ENCODE measurements around the gene GABPA. TPM values are rescaled to one million over a fixed set of nuclear protein-coding genes. Genes with fewer than 3 reads are reported as not detected.

The GABPA gene
- total RNA-seq, 3 donors from 2014 or later, result 24.5 to 26.8 (median 25.8) TPM

- Mint-ChIP-seq H3K4me3 (no peak overlapping the region), H3K27me3 (ENCODE audit: low read depth) (no peaks in the 10 kb centered on the region), H3K4me1 (ENCODE audit: low read depth) (no peaks in the 10 kb centered on the region), H3K36me3 (ENCODE audit: insufficient read depth) (peaks cover 41% of the 10 kb centered on the region), H3K9me3 (no peaks in the 10 kb centered on the region)
- ATAC-seq (no peak), DNase-seq (no peak)
These were observed 12.1 kb upstream of the GABPA start for GRCh38 chr21:25722631-25723030.

- Mint-ChIP-seq H3K4me3 (peak overlapping the region; percentile 40), H3K9me3 (no peaks in the 10 kb centered on the region), H3K4me1 (ENCODE audit: low read depth) (peaks cover 38% of the 10 kb centered on the region), H3K36me3 (ENCODE audit: insufficient read depth) (peaks cover 26% of the 10 kb centered on the region), H3K27me3 (ENCODE audit: low read depth) (no peaks in the 10 kb centered on the region)
- ATAC-seq, result no peak
- no peak for DNase-seq
These were observed 2.5 kb upstream of the GABPA start for GRCh38 chr21:25732091-25732760.

GRCh38 chr21:25733859-25734653, 716 bp upstream of the GABPA start:
- ATAC-seq (peak; percentile 10 to 13), DNase-seq (peak; percentile 27)
- Mint-ChIP-seq H3K9me3 (no peaks in the 10 kb centered on the region), H3K4me1 (ENCODE audit: low read depth) (peaks cover 49% of the 10 kb centered on the region), H3K4me3 (peak overlapping the region; percentile 99), H3K27me3 (ENCODE audit: low read depth) (no peaks in the 10 kb centered on the region), H3K36me3 (ENCODE audit: insufficient read depth) (peaks cover 14% of the 10 kb centered on the region)

- peaks cover 54% of the 10 kb centered on the region for H3K4me1 Mint-ChIP-seq (ENCODE audit: low read depth)
- peaks cover 12% of the 10 kb centered on the region for H3K36me3 Mint-ChIP-seq (ENCODE audit: insufficient read depth)
- no peaks in the 10 kb centered on the region for H3K27me3 Mint-ChIP-seq (ENCODE audit: low read depth)
- no peak for DNase-seq
- H3K4me3 Mint-ChIP-seq, result peak overlapping the region; percentile 99
- ATAC-seq, result no peak
- H3K9me3 Mint-ChIP-seq, result no peaks in the 10 kb centered on the region
These were observed 193 bp upstream of the GABPA start for GRCh38 chr21:25734654-25734903.

DNA sequence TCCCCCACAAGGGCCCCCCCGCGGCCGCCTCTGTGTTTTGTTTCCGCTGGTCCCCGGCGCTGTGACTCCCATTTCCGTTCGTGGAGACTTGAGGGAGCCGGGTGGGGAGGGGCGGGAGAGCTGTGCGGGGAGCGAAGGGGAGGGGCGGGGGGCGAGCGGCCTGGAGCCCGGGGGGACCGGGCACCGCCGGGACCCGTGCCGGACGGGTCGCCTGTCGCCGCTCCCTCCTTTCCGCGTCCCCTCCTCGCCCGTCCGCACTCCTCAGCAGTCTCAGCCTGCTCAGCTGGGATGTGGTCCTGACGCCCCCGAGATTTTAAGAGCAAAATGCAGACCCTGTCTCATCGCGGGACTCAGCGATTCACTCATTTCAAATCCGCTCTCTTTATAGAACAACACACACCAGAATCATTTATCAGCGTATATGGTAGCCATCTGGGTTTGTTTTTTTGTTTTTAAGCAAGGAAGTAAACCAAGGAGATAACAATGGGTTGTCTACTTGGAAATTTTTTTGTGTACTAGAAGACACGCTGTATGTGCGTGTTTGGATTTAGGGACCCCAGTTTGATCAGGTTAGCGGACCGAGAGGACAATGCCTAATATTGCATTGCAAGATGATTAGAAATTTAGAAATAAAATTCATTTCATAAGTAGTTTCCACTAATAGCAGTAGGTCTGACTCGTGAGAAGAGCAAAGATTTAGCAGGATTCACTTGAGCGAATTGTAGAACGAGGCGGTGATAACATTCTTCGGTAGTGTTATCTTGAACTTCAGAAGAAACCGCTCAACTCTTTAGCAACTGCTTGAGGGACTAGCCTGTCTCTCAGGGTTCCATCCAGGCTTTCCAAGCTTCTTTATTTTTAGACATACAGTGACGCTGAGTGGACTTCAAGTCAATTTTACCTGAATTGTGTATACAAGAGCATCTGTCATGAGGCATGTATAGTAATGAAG, 1.1 kb downstream of the GABPA start:
- no peaks in the 10 kb centered on the region for H3K9me3 Mint-ChIP-seq
- ATAC-seq (no peak), DNase-seq (peak; percentile 66)
- H3K4me1 Mint-ChIP-seq (ENCODE audit: low read depth), result peaks cover 58% of the 10 kb centered on the region
- H3K27me3 Mint-ChIP-seq (ENCODE audit: low read depth), result no peaks in the 10 kb centered on the region
- H3K4me3 Mint-ChIP-seq, result peak overlapping the region; percentile 99
- peaks cover 7% of the 10 kb centered on the region for H3K36me3 Mint-ChIP-seq (ENCODE audit: insufficient read depth)

GRCh38 chr21:25737421-25737820, 2.6 kb downstream of the GABPA start:
- no peaks in the 10 kb centered on the region for H3K27me3 Mint-ChIP-seq (ENCODE audit: low read depth)
- DNase-seq (no peak), ATAC-seq (no peak)
- H3K9me3 Mint-ChIP-seq, result no peaks in the 10 kb centered on the region
- peaks cover 57% of the 10 kb centered on the region for H3K4me1 Mint-ChIP-seq (ENCODE audit: low read depth)
- H3K4me3 Mint-ChIP-seq, result no peak overlapping the region
- H3K36me3 Mint-ChIP-seq (ENCODE audit: insufficient read depth), result peaks cover 13% of the 10 kb centered on the region

DNA sequence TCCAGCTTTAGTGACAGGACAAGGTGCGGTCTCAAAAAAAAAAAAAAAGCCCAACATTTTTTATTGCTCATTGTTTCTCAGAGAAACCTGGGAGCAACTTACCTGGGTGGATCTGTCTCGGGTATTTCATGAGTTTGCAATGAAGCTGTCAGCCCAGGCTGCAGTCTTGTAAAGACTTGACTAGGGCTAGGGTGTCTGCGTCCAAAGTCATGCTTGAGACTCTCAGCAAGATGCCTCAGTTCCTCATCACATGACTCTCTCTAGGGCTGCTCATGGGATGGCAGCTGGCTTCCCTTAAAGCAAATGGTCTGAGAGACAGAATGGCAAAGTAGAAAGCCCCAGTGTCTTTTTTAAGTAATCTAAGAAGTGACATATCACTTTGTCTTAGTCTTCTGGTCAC, 8.1 kb downstream of the GABPA start:
- H3K4me1 Mint-ChIP-seq (ENCODE audit: low read depth), result peaks cover 28% of the 10 kb centered on the region
- no peaks in the 10 kb centered on the region for H3K9me3 Mint-ChIP-seq
- no peaks in the 10 kb centered on the region for H3K27me3 Mint-ChIP-seq (ENCODE audit: low read depth)
- no peak overlapping the region for H3K4me3 Mint-ChIP-seq
- ATAC-seq (no peak), DNase-seq (no peak)
- peaks cover 14% of the 10 kb centered on the region for H3K36me3 Mint-ChIP-seq (ENCODE audit: insufficient read depth)

DNA sequence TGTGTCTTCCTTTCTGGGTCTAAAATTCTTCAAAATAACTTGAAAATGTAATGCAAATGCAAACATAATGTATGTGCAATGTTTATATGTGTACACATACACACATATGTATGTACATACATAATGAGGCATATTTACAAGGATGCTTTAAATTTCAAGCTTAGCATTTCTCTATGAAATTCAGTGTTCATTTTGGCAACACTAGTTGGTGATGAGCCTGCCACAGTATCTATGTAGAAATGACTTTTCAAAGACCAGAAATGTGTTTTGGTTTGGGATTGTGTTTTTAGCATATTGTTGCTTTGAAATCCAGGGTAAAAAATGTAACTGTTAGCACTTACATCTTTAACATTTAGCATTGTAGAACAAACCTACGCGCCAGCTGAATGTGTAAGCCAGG, 10.1 kb downstream of the GABPA start:
- Mint-ChIP-seq H3K9me3 (no peaks in the 10 kb centered on the region), H3K36me3 (ENCODE audit: insufficient read depth) (peaks cover 16% of the 10 kb centered on the region)

GRCh38 chr21:25750085-25750484, 15.3 kb downstream of the GABPA start:
- H3K4me3 Mint-ChIP-seq, result no peak overlapping the region
- no peaks in the 10 kb centered on the region for H3K9me3 Mint-ChIP-seq
- DNase-seq (no peak), ATAC-seq (no peak)
- peaks cover 6% of the 10 kb centered on the region for H3K4me1 Mint-ChIP-seq (ENCODE audit: low read depth)
- no peaks in the 10 kb centered on the region for H3K27me3 Mint-ChIP-seq (ENCODE audit: low read depth)
- peaks cover 27% of the 10 kb centered on the region for H3K36me3 Mint-ChIP-seq (ENCODE audit: insufficient read depth)

More for the DNA sequence above, 10.1 kb downstream of the GABPA start:
- H3K4me3 Mint-ChIP-seq, result no peak overlapping the region
- ATAC-seq (no peak), DNase-seq (no peak)
- H3K4me1 Mint-ChIP-seq (ENCODE audit: low read depth), result peaks cover 13% of the 10 kb centered on the region
- H3K27me3 Mint-ChIP-seq (ENCODE audit: low read depth), result no peaks in the 10 kb centered on the region

GRCh38 chr21:25752416-25752815, 17.6 kb downstream of the GABPA start:
- ATAC-seq, result no peak
- H3K4me1 Mint-ChIP-seq (ENCODE audit: low read depth), result peaks cover 16% of the 10 kb centered on the region
- peaks cover 42% of the 10 kb centered on the region for H3K36me3 Mint-ChIP-seq (ENCODE audit: insufficient read depth)
- no peak overlapping the region for H3K4me3 Mint-ChIP-seq
- no peak for DNase-seq
- H3K9me3 Mint-ChIP-seq, result no peaks in the 10 kb centered on the region
- H3K27me3 Mint-ChIP-seq (ENCODE audit: low read depth), result no peaks in the 10 kb centered on the region

DNA sequence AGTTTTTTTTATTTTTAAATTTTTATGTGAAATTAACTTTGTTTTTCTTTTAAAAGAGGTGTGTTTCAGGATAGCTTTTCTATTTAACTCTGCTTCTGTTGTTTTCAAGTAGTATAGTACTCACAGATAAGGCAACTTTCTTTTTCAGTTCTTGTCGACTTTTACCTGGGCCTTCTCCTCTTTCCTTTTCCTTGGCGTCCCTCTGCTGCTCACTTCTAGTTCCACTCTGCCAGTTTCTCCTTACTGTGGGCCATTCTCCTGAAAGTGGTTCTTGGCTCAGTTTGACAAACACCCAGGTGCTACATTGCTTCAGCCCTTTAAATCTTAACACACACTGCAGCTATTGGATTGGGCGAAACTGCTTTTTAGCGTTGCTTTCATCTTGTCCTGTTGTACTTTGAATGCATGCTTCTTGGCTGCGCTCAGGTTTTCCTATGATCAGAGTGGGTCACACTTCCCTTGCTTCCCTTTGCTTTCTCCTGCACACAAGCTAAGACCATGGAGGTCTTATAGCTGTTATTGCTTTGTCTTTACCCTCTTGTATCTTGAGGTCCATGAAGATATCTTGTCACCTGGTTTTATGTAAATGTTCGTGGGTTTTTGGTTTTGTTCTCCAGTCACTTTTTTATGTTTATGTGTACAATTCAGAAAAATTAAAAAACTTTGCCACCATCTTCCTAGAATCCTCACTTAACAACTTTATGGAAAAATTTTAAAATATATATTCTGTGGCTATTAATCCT, 21.6 kb downstream of the GABPA start:
- Mint-ChIP-seq H3K27me3 (ENCODE audit: low read depth) (no peaks in the 10 kb centered on the region), H3K9me3 (no peaks in the 10 kb centered on the region), H3K4me1 (ENCODE audit: low read depth) (peaks cover 13% of the 10 kb centered on the region), H3K4me3 (peak overlapping the region; percentile 1), H3K36me3 (ENCODE audit: insufficient read depth) (peaks cover 62% of the 10 kb centered on the region)
- ATAC-seq, result no peak
- no peak for DNase-seq

- no peak overlapping the region for H3K4me3 Mint-ChIP-seq
- no peak for DNase-seq
- ATAC-seq, result no peak
- no peaks in the 10 kb centered on the region for H3K9me3 Mint-ChIP-seq
- no peaks in the 10 kb centered on the region for H3K27me3 Mint-ChIP-seq (ENCODE audit: low read depth)
- peaks cover 13% of the 10 kb centered on the region for H3K4me1 Mint-ChIP-seq (ENCODE audit: low read depth)
- H3K36me3 Mint-ChIP-seq (ENCODE audit: insufficient read depth), result peaks cover 66% of the 10 kb centered on the region
These were observed 22.8 kb downstream of the GABPA start for GRCh38 chr21:25757531-25757930.

GRCh38 chr21:25759573-25759972, 24.8 kb downstream of the GABPA start:
- Mint-ChIP-seq H3K27me3 (ENCODE audit: low read depth) (no peaks in the 10 kb centered on the region), H3K9me3 (no peaks in the 10 kb centered on the region), H3K36me3 (ENCODE audit: insufficient read depth) (peaks cover 65% of the 10 kb centered on the region), H3K4me3 (no peak overlapping the region), H3K4me1 (ENCODE audit: low read depth) (peaks cover 13% of the 10 kb centered on the region)
- ATAC-seq, result no peak
- DNase-seq, result no peak

- no peaks in the 10 kb centered on the region for H3K9me3 Mint-ChIP-seq
- no peak overlapping the region for H3K4me3 Mint-ChIP-seq
- H3K4me1 Mint-ChIP-seq (ENCODE audit: low read depth), result peaks cover 13% of the 10 kb centered on the region
- ATAC-seq, result no peak
- no peaks in the 10 kb centered on the region for H3K27me3 Mint-ChIP-seq (ENCODE audit: low read depth)
- no peak for DNase-seq
- peaks cover 65% of the 10 kb centered on the region for H3K36me3 Mint-ChIP-seq (ENCODE audit: insufficient read depth)
These were observed 25.3 kb downstream of the GABPA start for GRCh38 chr21:25760061-25760460.
